Coronary artery (tissue), 2 donors: Measurements from ENCODE around the gene FBXW4.

Experiments used
- DNase-seq: peaks from one replicate; pipeline ENCODE4 v3.0.0-alpha.2; 2017; ENCODE audit warnings: low spot score
- H3K27ac ChIP-seq, 2 donors: fragments of 200-600 bp; sonication (generic); one replicate each; pipeline ENCODE4 v1.5.1; 2016 to 2019
- H3K4me3 ChIP-seq: fragments of 200-600 bp; sonication (generic); 2 replicates; pipeline ENCODE4 v1.5.1; 2016; ENCODE audit warnings: mild to moderate bottlenecking, moderate library complexity
- CTCF ChIP-seq: fragments of 200-600 bp; sonication (generic); IDR thresholded peaks from one replicate; pipeline ENCODE4 v1.5.1; 2019; ENCODE audit warnings: antibody characterized with exemption

The FBXW4 gene

GRCh38 chr10:101725296-101726114, 30.5 kb upstream of the FBXW4 start:
- Histone ChIP-seq H3K27ac (no peak overlapping the region), H3K4me3 (no peak overlapping the region)
- no peak for DNase-seq
- no peak for TF ChIP-seq CTCF

- TF ChIP-seq CTCF = no peak
- Histone ChIP-seq H3K27ac (no peak overlapping the region), H3K4me3 (no peak overlapping the region)
- DNase-seq = no peak
These were observed 29.5 kb upstream of the FBXW4 start for GRCh38 chr10:101724446-101724845.

GRCh38 chr10:101723176-101723575, 28.2 kb upstream of the FBXW4 start:
- DNase-seq = no peak

GRCh38 chr10:101721806-101722205, 26.8 kb upstream of the FBXW4 start:
- H3K4me3 ChIP-seq = no peak overlapping the region
- DNase-seq = no peak
- H3K27ac ChIP-seq = no peak overlapping the region
- TF ChIP-seq CTCF = no peak

More at GRCh38 chr10:101723176-101723575, 28.2 kb upstream of the FBXW4 start:
- Histone ChIP-seq H3K4me3 (no peak overlapping the region), H3K27ac (no peak overlapping the region)
- TF ChIP-seq CTCF = no peak

- H3K4me3 ChIP-seq = no peak overlapping the region
- no peak for DNase-seq
- no peak overlapping the region for H3K27ac ChIP-seq
- TF ChIP-seq CTCF = no peak
These were observed 25.7 kb upstream of the FBXW4 start for GRCh38 chr10:101720606-101721230.

- Histone ChIP-seq H3K27ac (no peak overlapping the region), H3K4me3 (no peak overlapping the region)
- no peak for DNase-seq
- no peak for TF ChIP-seq CTCF
These were observed 23.8 kb upstream of the FBXW4 start for GRCh38 chr10:101718690-101719275.
